ENCODE results near the gene LRIG1.

The LRIG1 gene

DNA sequence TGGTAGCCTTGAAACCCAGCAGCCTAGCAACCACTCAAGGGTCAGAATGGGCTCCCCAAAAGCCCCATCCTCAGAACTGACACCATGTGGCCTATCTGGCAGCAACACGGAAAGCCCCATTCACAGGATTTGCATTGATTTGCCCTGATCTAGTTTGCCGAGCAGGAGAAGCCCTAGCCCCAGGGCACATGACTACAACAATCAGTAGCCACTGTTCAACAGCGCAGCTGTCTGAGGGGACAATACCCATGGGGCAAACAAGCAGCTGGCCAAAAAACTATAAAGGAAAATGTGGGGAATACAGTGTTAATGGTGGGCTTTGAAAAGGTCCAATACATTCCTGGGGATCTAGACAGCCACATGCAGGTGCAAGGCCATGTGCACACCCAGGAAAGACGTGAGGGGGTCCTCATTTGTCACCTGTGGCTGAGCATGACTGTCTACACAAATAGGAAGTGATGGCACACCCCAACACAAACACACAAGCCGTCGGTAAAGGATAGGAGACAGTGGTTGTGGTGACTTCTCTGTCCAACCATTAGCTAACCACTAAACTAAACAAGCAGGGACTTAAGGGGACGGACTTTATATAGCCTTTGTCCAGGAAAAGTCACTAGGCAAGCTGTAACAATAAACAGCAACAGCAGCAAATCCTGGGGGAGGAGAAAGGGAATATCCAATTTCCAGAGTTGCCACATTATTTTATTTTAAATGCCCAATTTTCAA lies 113.7 kb downstream of the LRIG1 start:
- Histone ChIP-seq H2AFZ (ENCODE audit: low read depth) (no peak overlapping the region), H3K27me3 (ENCODE audit: insufficient read depth, low read depth) (no peaks in the 10 kb centered on the region), H3K4me3 (IDR thresholded peaks at IDR 0.05; ENCODE audit: insufficient read depth, low read depth, low read length) (no peak overlapping the region), H3K27ac (no peak overlapping the region), H3K4me1 (ENCODE audit: low read depth, poor library complexity, severe bottlenecking) (peaks cover 12% of the 10 kb centered on the region), H3K9ac (no peak overlapping the region), H3K4me2 (no peak overlapping the region), H3K36me3 (ENCODE audit: insufficient read depth) (peaks cover 4% of the 10 kb centered on the region; the same call in 1 of the 2 replicates), H4K20me1 (ENCODE audit: insufficient read depth) (no peaks in the 10 kb centered on the region), H3K79me2 (ENCODE audit: insufficient read depth, low read depth) (peaks cover 7% of the 10 kb centered on the region)
- TF ChIP-seq, protein P1, sequence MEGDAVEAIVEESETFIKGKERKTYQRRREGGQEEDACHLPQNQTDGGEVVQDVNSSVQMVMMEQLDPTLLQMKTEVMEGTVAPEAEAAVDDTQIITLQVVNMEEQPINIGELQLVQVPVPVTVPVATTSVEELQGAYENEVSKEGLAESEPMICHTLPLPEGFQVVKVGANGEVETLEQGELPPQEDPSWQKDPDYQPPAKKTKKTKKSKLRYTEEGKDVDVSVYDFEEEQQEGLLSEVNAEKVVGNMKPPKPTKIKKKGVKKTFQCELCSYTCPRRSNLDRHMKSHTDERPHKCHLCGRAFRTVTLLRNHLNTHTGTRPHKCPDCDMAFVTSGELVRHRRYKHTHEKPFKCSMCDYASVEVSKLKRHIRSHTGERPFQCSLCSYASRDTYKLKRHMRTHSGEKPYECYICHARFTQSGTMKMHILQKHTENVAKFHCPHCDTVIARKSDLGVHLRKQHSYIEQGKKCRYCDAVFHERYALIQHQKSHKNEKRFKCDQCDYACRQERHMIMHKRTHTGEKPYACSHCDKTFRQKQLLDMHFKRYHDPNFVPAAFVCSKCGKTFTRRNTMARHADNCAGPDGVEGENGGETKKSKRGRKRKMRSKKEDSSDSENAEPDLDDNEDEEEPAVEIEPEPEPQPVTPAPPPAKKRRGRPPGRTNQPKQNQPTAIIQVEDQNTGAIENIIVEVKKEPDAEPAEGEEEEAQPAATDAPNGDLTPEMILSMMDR (conservative IDR thresholded peaks at IDR 0.05; ENCODE audit: low read depth, low read length) = no peak

DNA sequence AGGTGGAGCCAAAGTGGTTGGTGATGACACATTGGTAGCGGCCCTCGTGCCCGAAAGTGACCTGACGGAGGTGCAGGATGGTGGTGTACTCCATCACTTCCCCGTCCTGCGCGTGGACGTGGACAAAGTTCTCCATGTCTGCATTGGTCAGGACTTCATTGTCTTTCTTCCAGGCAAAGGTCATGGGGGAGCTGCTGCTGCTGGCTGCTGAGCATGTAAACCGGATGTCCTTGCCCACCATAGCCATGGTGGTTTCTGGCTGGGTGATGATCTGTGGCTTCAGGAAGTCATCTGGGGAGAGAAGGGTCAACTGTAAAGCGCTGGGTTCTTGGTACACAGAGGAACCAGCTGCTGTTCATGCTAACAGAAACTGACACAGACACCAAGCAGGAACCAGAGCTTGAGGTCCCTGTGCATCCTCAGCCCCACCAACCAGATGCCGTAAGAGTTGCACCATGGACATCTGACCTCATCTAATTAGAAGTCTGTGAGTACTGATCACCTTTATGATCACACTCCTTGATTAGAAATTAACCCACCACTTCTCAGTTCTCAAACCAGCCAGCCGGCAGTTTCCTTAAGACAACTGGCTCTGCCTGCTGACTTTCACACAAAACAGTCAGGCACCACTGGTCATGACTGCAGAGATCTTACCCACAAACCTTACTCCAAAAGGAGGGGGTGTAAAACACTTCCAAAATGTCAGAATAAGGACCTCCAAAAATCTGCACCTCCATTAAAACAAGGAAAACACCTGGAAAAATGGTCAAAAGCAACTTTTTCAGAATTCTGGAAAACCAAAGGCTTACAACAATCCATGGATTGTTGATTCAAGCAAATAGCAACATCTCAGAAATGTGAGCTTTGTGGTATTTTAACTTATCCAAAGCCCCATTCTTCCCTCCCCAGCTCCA lies 114.6 kb downstream of the LRIG1 start:
- no peaks in the 10 kb centered on the region for H4K20me1 ChIP-seq (ENCODE audit: insufficient read depth)
- no peaks in the 10 kb centered on the region for H3K27me3 ChIP-seq (ENCODE audit: insufficient read depth, low read depth)
- no peak overlapping the region for H3K4me3 ChIP-seq (IDR thresholded peaks at IDR 0.05; ENCODE audit: insufficient read depth, low read depth, low read length)
- peaks cover 12% of the 10 kb centered on the region for H3K4me1 ChIP-seq (ENCODE audit: low read depth, poor library complexity, severe bottlenecking)
- TF ChIP-seq, protein P1 (conservative IDR thresholded peaks at IDR 0.05; ENCODE audit: low read depth, low read length) = no peak
- peaks cover 9% of the 10 kb centered on the region; the same call in 1 of the 2 replicates for H3K36me3 ChIP-seq (ENCODE audit: insufficient read depth)
- no peak overlapping the region for H3K27ac ChIP-seq
- H2AFZ ChIP-seq (ENCODE audit: low read depth) = no peak overlapping the region
- no peak overlapping the region for H3K4me2 ChIP-seq
- H3K79me2 ChIP-seq (ENCODE audit: insufficient read depth, low read depth) = peaks cover 7% of the 10 kb centered on the region
- no peak overlapping the region for H3K9ac ChIP-seq

DNA sequence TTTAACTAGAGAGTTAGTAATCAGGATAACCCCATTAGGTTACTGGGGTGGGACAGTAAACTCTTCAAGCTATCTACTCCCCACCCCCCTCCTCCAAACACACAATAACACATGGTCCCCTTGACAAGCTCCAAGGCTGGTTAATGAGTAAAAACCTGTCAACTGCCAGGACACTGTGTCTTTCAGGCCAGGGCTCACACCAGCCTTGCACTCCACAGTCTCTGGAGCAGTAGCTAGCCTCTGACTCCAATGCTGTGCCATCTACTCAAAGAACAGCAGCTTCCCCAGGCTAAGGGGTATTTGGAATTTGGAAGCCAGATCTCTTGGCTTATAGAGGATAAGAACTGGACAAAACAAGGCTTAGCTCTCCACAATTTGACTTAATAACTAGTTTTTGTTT lies 115.8 kb downstream of the LRIG1 start:
- peaks cover 2% of the 10 kb centered on the region for H3K4me1 ChIP-seq (ENCODE audit: low read depth, poor library complexity, severe bottlenecking)
- H3K4me3 ChIP-seq (IDR thresholded peaks at IDR 0.05; ENCODE audit: insufficient read depth, low read depth, low read length) = no peak overlapping the region
- no peaks in the 10 kb centered on the region for H4K20me1 ChIP-seq (ENCODE audit: insufficient read depth)
- TF ChIP-seq, protein P1 (conservative IDR thresholded peaks at IDR 0.05; ENCODE audit: low read depth, low read length) = no peak
- H3K4me2 ChIP-seq = no peak overlapping the region
- no peak overlapping the region for H2AFZ ChIP-seq (ENCODE audit: low read depth)
- peaks cover 9% of the 10 kb centered on the region; the same call in 1 of the 2 replicates for H3K36me3 ChIP-seq (ENCODE audit: insufficient read depth)
- H3K27me3 ChIP-seq (ENCODE audit: insufficient read depth, low read depth) = no peaks in the 10 kb centered on the region
- no peak overlapping the region for H3K9ac ChIP-seq
- peaks cover 7% of the 10 kb centered on the region for H3K79me2 ChIP-seq (ENCODE audit: insufficient read depth, low read depth)
- H3K27ac ChIP-seq = no peak overlapping the region

DNA sequence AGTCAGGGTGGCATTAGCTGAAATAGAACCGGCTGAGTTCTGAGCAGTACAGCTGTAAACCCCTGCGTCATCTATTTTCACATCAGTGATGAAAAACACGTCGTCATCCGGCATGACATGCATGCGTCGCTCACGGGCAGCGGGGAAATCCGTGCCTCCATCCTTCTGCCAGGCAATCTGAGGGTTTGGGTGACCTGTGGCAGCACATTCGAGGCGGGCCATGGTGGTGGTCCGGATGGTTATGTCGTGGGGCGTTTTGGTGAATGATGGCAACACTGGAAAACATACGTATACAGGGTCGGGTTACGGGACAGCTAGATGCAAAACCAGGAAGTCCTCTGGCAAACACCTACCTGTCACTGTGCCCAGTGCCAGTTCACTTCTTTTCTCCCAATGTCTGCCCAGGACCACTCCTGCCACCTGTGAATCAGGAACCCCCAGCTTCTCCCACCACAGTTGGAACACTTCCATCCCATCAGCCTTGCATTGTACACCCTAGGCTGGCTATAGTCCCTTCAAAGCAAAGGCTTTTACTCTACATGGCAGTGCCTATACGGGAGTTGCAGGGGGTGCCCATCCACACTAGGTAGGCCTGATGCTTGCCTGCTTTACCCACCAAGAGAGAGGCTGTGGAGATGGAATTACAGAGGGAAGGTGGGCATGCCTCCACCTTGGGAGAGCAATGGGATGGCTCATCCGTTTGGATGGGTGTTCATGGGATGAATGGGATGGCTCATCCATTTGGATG lies 116.7 kb downstream of the LRIG1 start:
- no peak overlapping the region for H3K27ac ChIP-seq
- H3K27me3 ChIP-seq (ENCODE audit: insufficient read depth, low read depth) = no peaks in the 10 kb centered on the region
- peaks cover 9% of the 10 kb centered on the region; the same call in 1 of the 2 replicates for H3K36me3 ChIP-seq (ENCODE audit: insufficient read depth)
- H3K4me3 ChIP-seq (IDR thresholded peaks at IDR 0.05; ENCODE audit: insufficient read depth, low read depth, low read length) = no peak overlapping the region
- H3K9ac ChIP-seq = no peak overlapping the region
- H4K20me1 ChIP-seq (ENCODE audit: insufficient read depth) = no peaks in the 10 kb centered on the region
- no peak overlapping the region for H3K4me2 ChIP-seq
- TF ChIP-seq, protein P1 (conservative IDR thresholded peaks at IDR 0.05; ENCODE audit: low read depth, low read length) = no peak
- H2AFZ ChIP-seq (ENCODE audit: low read depth) = no peak overlapping the region
- H3K4me1 ChIP-seq (ENCODE audit: low read depth, poor library complexity, severe bottlenecking) = no peaks in the 10 kb centered on the region
- peaks cover 6% of the 10 kb centered on the region; the same call in 1 of the 2 replicates for H3K79me2 ChIP-seq (ENCODE audit: insufficient read depth, low read depth)

All from KMS-11 (cell line).